Glutamatergic neuron (in vitro differentiated cells): ENCODE data around the gene TPPP. TPM values are rescaled to one million over a fixed set of nuclear protein-coding genes. Genes with fewer than 3 reads are reported as not detected.
A peak's percentile ranks its signal among the peaks of the same experiment; 100 is the strongest.

ENCODE experiments used
- DNase-seq: peaks from one replicate; pipeline ENCODE4 v3.0.0; 2022
- H3K27ac Mint-ChIP-seq: one replicate; pipeline ENCODE4 v1.8.0; 2020; ENCODE audit warnings: mild to moderate bottlenecking, mixed read lengths, inconsistent platforms; ENCODE audit not compliant: unreplicated experiment
- H3K27me3 Mint-ChIP-seq: one replicate; pipeline ENCODE4 v1.8.0; 2020; ENCODE audit warnings: mild to moderate bottlenecking, moderate library complexity, mixed read lengths, inconsistent platforms; ENCODE audit not compliant: unreplicated experiment
- H3K36me3 Mint-ChIP-seq: one replicate; pipeline ENCODE4 v1.8.0; 2020; ENCODE audit warnings: mild to moderate bottlenecking, mixed read lengths, inconsistent platforms; ENCODE audit not compliant: unreplicated experiment
- H3K4me1 Mint-ChIP-seq: one replicate; pipeline ENCODE4 v1.8.0; 2020; ENCODE audit warnings: mild to moderate bottlenecking, low read depth, mixed read lengths, inconsistent platforms; ENCODE audit not compliant: unreplicated experiment
- H3K4me3 Mint-ChIP-seq: one replicate; pipeline ENCODE4 v1.8.0; 2020; ENCODE audit warnings: mild to moderate bottlenecking, mixed read lengths, inconsistent platforms; ENCODE audit not compliant: unreplicated experiment
- H3K9me3 Mint-ChIP-seq: one replicate; pipeline ENCODE4 v1.8.0; 2020; ENCODE audit warnings: mild to moderate bottlenecking, moderate library complexity, mixed read lengths, inconsistent platforms; ENCODE audit not compliant: unreplicated experiment
- CTCF ChIP-seq: fragments of 200-600 bp; sonication (generic); IDR thresholded peaks from one replicate; pipeline ENCODE4 v1.5.0; 2021; ENCODE audit not compliant: partially characterized antibody, unreplicated experiment
- total RNA-seq: library from RNA; stranded (reverse); fragmentation: NEBNext Ultra II Directional; extraction: Animal tissue kit (Norgen Biotek cat#: 25700); gene quantifications from one replicate; pipeline ENCODE4 v1.2.1, GENCODE V29; 2021; ENCODE audit not compliant: unreplicated experiment

TPPP gene
- total RNA-seq, 1 donor from 2014 or later, result 44.5 TPM

GRCh38 chr5:646396-647201 lies 46.6 kb downstream of the TPPP start:
- H3K9me3 Mint-ChIP-seq, result peaks cover 8% of the 10 kb centered on the region

DNA sequence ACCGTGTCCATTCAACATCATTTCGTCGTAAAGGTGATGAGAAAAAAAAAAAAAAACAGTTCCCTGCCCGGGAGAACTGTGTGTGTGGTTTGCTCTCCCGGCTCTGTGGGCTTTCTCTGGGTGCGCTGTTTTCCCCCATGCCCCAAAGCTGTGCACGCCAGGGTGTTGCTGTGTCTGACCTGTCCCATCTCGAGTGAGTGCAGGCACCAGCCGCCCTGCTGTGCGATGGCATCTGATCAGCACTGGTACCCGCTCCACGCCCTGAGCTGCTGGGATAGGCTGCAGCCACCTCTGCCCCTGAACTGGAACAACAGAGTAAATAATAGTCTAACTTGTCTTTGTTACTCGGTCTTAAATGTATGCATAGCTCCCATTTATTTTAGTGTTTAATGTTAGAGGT lies 47.7 kb downstream of the TPPP start:
- H3K4me3 Mint-ChIP-seq, result no peak overlapping the region
- no peak for DNase-seq
- no peak for TF ChIP-seq CTCF
- peaks cover 12% of the 10 kb centered on the region for H3K4me1 Mint-ChIP-seq
- H3K27ac Mint-ChIP-seq, result no peak overlapping the region
- no peaks in the 10 kb centered on the region for H3K36me3 Mint-ChIP-seq
- peaks cover 8% of the 10 kb centered on the region for H3K9me3 Mint-ChIP-seq
- H3K27me3 Mint-ChIP-seq, result no peaks in the 10 kb centered on the region

More at GRCh38 chr5:646396-647201, 46.6 kb downstream of the TPPP start:
- Mint-ChIP-seq H3K36me3 (no peaks in the 10 kb centered on the region), H3K27me3 (no peaks in the 10 kb centered on the region), H3K4me1 (peaks cover 12% of the 10 kb centered on the region), H3K4me3 (no peak overlapping the region), H3K27ac (peak overlapping the region; percentile 14)
- no peak for TF ChIP-seq CTCF
- DNase-seq, result peak; percentile 51

GRCh38 chr5:644971-645370 lies 48.2 kb downstream of the TPPP start:
- H3K4me3 Mint-ChIP-seq, result no peak overlapping the region
- peaks cover 8% of the 10 kb centered on the region for H3K9me3 Mint-ChIP-seq
- peaks cover 12% of the 10 kb centered on the region for H3K4me1 Mint-ChIP-seq
- no peaks in the 10 kb centered on the region for H3K27me3 Mint-ChIP-seq
- H3K27ac Mint-ChIP-seq, result no peak overlapping the region
- no peaks in the 10 kb centered on the region for H3K36me3 Mint-ChIP-seq
- TF ChIP-seq CTCF, result no peak
- DNase-seq, result no peak

DNA sequence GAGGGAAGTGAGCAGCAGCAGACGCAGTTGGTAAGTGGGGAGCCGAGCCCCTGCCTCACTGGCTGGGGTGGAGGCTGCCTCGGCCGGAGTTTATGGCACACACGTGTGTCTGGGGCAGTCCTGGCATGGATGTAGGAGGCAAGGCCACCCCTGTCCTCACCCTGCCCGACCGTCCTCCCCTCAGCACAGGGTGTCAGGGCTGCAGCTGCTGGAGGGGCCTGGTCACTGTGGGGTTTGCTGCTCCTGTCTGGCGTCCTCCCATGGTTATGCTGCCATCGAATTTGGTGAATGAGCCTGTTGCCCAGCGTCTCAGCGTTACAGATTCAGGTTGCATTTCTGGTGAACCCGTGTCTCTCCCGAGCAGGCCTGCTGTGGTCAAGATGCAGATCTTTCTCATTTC lies 48.6 kb downstream of the TPPP start:
- H3K27ac Mint-ChIP-seq, result no peak overlapping the region
- peaks cover 8% of the 10 kb centered on the region for H3K9me3 Mint-ChIP-seq
- no peaks in the 10 kb centered on the region for H3K36me3 Mint-ChIP-seq
- no peak for DNase-seq
- H3K4me3 Mint-ChIP-seq, result no peak overlapping the region
- peaks cover under 1% of the 10 kb centered on the region for H3K27me3 Mint-ChIP-seq
- TF ChIP-seq CTCF, result no peak
- H3K4me1 Mint-ChIP-seq, result peaks cover 12% of the 10 kb centered on the region

GRCh38 chr5:643811-644271 lies 49.3 kb downstream of the TPPP start:
- no peak for DNase-seq
- Mint-ChIP-seq H3K27ac (no peak overlapping the region), H3K36me3 (no peaks in the 10 kb centered on the region), H3K4me1 (peaks cover 12% of the 10 kb centered on the region), H3K27me3 (peaks cover 4% of the 10 kb centered on the region), H3K4me3 (no peak overlapping the region), H3K9me3 (peaks cover 8% of the 10 kb centered on the region)
- no peak for TF ChIP-seq CTCF
